Panc1 (cell line): Measurements from ENCODE around the gene TSC22D3. TPM values are rescaled to one million over a fixed set of nuclear protein-coding genes. Genes with fewer than 3 reads are reported as not detected.

Experiments
- ATAC-seq: fragments of 200-7000 bp; cut with Tn5 transposase; 2 replicates; pipeline ENCODE4 v1.9.1; 2020; ENCODE audit warnings: mild to moderate bottlenecking, moderate library complexity
- BruUV-seq: library from RNA; stranded (reverse); fragments of 400-500 nt; replicated peaks from 2 replicates; lab custom pipeline; 2021; lab: Mats Ljungman, UMichigan
- CTCF ChIA-PET: fragments of 300-600 bp; sonication (Branson Sonifier 250); formaldehyde crosslinking; loops from one replicate; lab custom pipeline; 2022; ENCODE audit warnings: antibody characterized with exemption; lab: Charles Lee
- POLR2A ChIA-PET: fragments of 300-600 bp; sonication (Branson Sonifier 250); formaldehyde crosslinking; loops from one replicate; lab custom pipeline; 2022; ENCODE audit warnings: antibody characterized with exemption; lab: Charles Lee
- DNase-seq: peaks from one replicate; pipeline ENCODE4 v3.0.0-alpha.2; 2010; ENCODE audit warnings: low read depth, low spot score
- H3K27ac ChIP-seq: 2 replicates; pipeline ENCODE4 v1.5.1; 2011; ENCODE audit warnings: mild to moderate bottlenecking, low read length, inconsistent platforms
- H3K27me3 ChIP-seq: fragments of 200-500 bp; sonication (Bioruptor generic); 2 replicates; pipeline ENCODE4 v1.6.0; 2014; ENCODE audit warnings: low read length, inconsistent platforms; ENCODE audit not compliant: control insufficient read depth, insufficient read depth
- H3K36me3 ChIP-seq: fragments of 200-500 bp; sonication (Bioruptor generic); 2 replicates; pipeline ENCODE4 v1.5.1; 2014; ENCODE audit warnings: inconsistent platforms, mild to moderate bottlenecking, low read length, moderate library complexity; ENCODE audit not compliant: control insufficient read depth, insufficient read depth
- H3K4me1 ChIP-seq: 2 replicates; pipeline ENCODE4 v1.5.1; 2011; ENCODE audit warnings: inconsistent platforms, mild to moderate bottlenecking, low read length, moderate library complexity; ENCODE audit not compliant: control insufficient read depth, insufficient read depth
- H3K4me3 ChIP-seq, 2 experiments: 2 replicates each; pipeline ENCODE4 v1.5.1; 2011 to 2012; ENCODE audit warnings: low read depth in 2 of 2, low read length in 2 of 2, mild to moderate bottlenecking in 2 of 2, inconsistent platforms in 1 of 2, moderate library complexity in 1 of 2
- H3K9me3 ChIP-seq: fragments of 200-500 bp; sonication (Bioruptor generic); 2 replicates; pipeline ENCODE4 v1.5.1; 2014; ENCODE audit warnings: low read depth, mild to moderate bottlenecking, inconsistent platforms, low read length, moderate library complexity; ENCODE audit not compliant: control insufficient read depth, insufficient read depth
- POLR2AphosphoS5 ChIP-seq: IDR thresholded peaks from 2 replicates; pipeline ENCODE4 v1.6.1; 2012; ENCODE audit warnings: mild to moderate bottlenecking, low read depth, low read length, moderate library complexity
- TCF7L2 ChIP-seq: IDR thresholded peaks from 2 replicates; pipeline ENCODE4 v1.6.1; 2011; ENCODE audit warnings: mild to moderate bottlenecking, low read depth, low read length, inconsistent platforms
- in situ Hi-C: cut with HindIII; loops from 2 replicates; pipeline ENCODE4 v1.10.0; 2016; ENCODE audit warnings: low sequenced_read_pairs, low pct_unique_long_range_greater_than_20kb
- intact Hi-C: fragments of 100-400 bp; cut with micrococcal nuclease; formaldehyde crosslinking; loops from one replicate; pipeline ENCODE4 v1.10.0; 2022; ENCODE audit not compliant: unreplicated experiment
- total RNA-seq: library from RNA; stranded (reverse); gene quantifications from one replicate; pipeline ENCODE4 v1.2.1, GENCODE V29; 2021; ENCODE audit not compliant: unreplicated experiment
- TF ChIP-seq, protein P1 (sequence below): fragments of 450-650 bp; IDR thresholded peaks from 2 replicates; pipeline ENCODE4 v1.5.1; 2017; ENCODE audit warnings: mild to moderate bottlenecking
- TF ChIP-seq, protein P2 (sequence below), 2 experiments: IDR thresholded peaks; 2 replicates each; pipeline ENCODE4 v1.6.1; 2011 to 2012; ENCODE audit warnings: low read depth in 2 of 2, control low read depth in 1 of 2, low read length in 1 of 2, mild to moderate bottlenecking in 1 of 2, moderate library complexity in 1 of 2; ENCODE audit not compliant: insufficient read depth in 1 of 2

Gene TSC22D3
- total RNA-seq, 1 experiment from 2014 or later, result 7.2 TPM

GRCh38 chrX:107666931-107667330, 108.7 kb downstream of the TSC22D3 start:
- no peak overlapping the region for H3K4me3 ChIP-seq
- H3K4me1 ChIP-seq, result no peaks in the 10 kb centered on the region
- DNase-seq (no peak), ATAC-seq (no peak)
- ChIA-PET CTCF (no interaction called here), POLR2A (no interaction called here)
- H3K27me3 ChIP-seq, result no peaks in the 10 kb centered on the region
- no peak overlapping the region for H3K27ac ChIP-seq
- in situ Hi-C loops, result no loop called here
- intact Hi-C loops, result no loop called here
- TF ChIP-seq, protein P1, sequence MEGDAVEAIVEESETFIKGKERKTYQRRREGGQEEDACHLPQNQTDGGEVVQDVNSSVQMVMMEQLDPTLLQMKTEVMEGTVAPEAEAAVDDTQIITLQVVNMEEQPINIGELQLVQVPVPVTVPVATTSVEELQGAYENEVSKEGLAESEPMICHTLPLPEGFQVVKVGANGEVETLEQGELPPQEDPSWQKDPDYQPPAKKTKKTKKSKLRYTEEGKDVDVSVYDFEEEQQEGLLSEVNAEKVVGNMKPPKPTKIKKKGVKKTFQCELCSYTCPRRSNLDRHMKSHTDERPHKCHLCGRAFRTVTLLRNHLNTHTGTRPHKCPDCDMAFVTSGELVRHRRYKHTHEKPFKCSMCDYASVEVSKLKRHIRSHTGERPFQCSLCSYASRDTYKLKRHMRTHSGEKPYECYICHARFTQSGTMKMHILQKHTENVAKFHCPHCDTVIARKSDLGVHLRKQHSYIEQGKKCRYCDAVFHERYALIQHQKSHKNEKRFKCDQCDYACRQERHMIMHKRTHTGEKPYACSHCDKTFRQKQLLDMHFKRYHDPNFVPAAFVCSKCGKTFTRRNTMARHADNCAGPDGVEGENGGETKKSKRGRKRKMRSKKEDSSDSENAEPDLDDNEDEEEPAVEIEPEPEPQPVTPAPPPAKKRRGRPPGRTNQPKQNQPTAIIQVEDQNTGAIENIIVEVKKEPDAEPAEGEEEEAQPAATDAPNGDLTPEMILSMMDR, result no peak
- no peak for TF ChIP-seq TCF7L2
- no peak for TF ChIP-seq POLR2AphosphoS5
- TF ChIP-seq, protein P2, sequence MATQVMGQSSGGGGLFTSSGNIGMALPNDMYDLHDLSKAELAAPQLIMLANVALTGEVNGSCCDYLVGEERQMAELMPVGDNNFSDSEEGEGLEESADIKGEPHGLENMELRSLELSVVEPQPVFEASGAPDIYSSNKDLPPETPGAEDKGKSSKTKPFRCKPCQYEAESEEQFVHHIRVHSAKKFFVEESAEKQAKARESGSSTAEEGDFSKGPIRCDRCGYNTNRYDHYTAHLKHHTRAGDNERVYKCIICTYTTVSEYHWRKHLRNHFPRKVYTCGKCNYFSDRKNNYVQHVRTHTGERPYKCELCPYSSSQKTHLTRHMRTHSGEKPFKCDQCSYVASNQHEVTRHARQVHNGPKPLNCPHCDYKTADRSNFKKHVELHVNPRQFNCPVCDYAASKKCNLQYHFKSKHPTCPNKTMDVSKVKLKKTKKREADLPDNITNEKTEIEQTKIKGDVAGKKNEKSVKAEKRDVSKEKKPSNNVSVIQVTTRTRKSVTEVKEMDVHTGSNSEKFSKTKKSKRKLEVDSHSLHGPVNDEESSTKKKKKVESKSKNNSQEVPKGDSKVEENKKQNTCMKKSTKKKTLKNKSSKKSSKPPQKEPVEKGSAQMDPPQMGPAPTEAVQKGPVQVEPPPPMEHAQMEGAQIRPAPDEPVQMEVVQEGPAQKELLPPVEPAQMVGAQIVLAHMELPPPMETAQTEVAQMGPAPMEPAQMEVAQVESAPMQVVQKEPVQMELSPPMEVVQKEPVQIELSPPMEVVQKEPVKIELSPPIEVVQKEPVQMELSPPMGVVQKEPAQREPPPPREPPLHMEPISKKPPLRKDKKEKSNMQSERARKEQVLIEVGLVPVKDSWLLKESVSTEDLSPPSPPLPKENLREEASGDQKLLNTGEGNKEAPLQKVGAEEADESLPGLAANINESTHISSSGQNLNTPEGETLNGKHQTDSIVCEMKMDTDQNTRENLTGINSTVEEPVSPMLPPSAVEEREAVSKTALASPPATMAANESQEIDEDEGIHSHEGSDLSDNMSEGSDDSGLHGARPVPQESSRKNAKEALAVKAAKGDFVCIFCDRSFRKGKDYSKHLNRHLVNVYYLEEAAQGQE (IDR thresholded peaks at IDR 0.05; ENCODE audit: insufficient read depth in 1 of 2, low read depth in 2 of 2, low read length in 1 of 2), result no peak
- no peaks in the 10 kb centered on the region for H3K36me3 ChIP-seq
- BruUV-seq, result no TSS peak
- H3K9me3 ChIP-seq, result no peaks in the 10 kb centered on the region

Other genes with a start within 250 kb of the TSC22D3 start
- gene PRPS1, start 147.3 kb downstream of the TSC22D3 start, total RNA-seq, result 152 TPM
- not detected for gene NCBP2L, start 1.9 kb upstream of the TSC22D3 start, total RNA-seq
- gene MID2, start 50.1 kb upstream of the TSC22D3 start, total RNA-seq, result 24.7 TPM
- not detected for gene TEX13B, start 206.6 kb upstream of the TSC22D3 start, total RNA-seq